GM21786 (cell line): Measurements from ENCODE around the gene VGLL1.

Source experiments
- ATAC-seq: cut with Tn5 transposase; IDR thresholded peaks from one replicate; pipeline ENCODE4 v1.9.1; 2021; ENCODE audit not compliant: unreplicated experiment

Gene VGLL1

GRCh38 chrX:136531951-136532350 is at the start of gene VGLL1:
VGLL1 (plus strand) TSS chrX:136532215; CDS start chrX:136536021, 3,806 bp downstream.
- ATAC-seq = no peak

GRCh38 chrX:136487647-136488046 is 44.4 kb upstream of the VGLL1 start, which contains the start of gene BRS3:
BRS3 (plus strand) TSS chrX:136487947; CDS start chrX:136488115, 168 bp downstream.
- no peak for ATAC-seq

GRCh38 chrX:136488706-136489105 is 43.3 kb upstream of the VGLL1 start:
- ATAC-seq = no peak

- ATAC-seq = no peak
These were observed 40.2 kb upstream of the VGLL1 start for GRCh38 chrX:136491832-136492231.

GRCh38 chrX:136493011-136493410 is 39.0 kb upstream of the VGLL1 start:
- ATAC-seq = no peak

- no peak for ATAC-seq
These were observed 37.0 kb upstream of the VGLL1 start for GRCh38 chrX:136495043-136495442.

GRCh38 chrX:136496186-136496763 is 35.7 kb upstream of the VGLL1 start:
- ATAC-seq = no peak

- ATAC-seq = peak; percentile 73
These were observed 35.1 kb upstream of the VGLL1 start for GRCh38 chrX:136496764-136497555.

GRCh38 chrX:136497556-136498052 is 34.4 kb upstream of the VGLL1 start, which contains the start of gene HTATSF1:
HTATSF1 (plus strand) TSS chrX:136497592; CDS start chrX:136497685, 93 bp downstream.
- ATAC-seq = peak; percentile 11

GRCh38 chrX:136519069-136519468 is 12.9 kb upstream of the VGLL1 start:
- no peak for ATAC-seq

- ATAC-seq = no peak
These were observed 8.2 kb upstream of the VGLL1 start for GRCh38 chrX:136523770-136524169.

- ATAC-seq = no peak
These were observed 6.0 kb upstream of the VGLL1 start for GRCh38 chrX:136525738-136526606.

GRCh38 chrX:136528645-136529315 is 3.2 kb upstream of the VGLL1 start:
- no peak for ATAC-seq

GRCh38 chrX:136529795-136530194 is 2.2 kb upstream of the VGLL1 start:
- ATAC-seq = no peak

GRCh38 chrX:136534131-136534530 is 2.1 kb downstream of the VGLL1 start:
- no peak for ATAC-seq

GRCh38 chrX:136538811-136539210 is 6.8 kb downstream of the VGLL1 start:
- no peak for ATAC-seq

GRCh38 chrX:136540226-136540625 is 8.2 kb downstream of the VGLL1 start:
- ATAC-seq = no peak

GRCh38 chrX:136541294-136541693 is 9.3 kb downstream of the VGLL1 start:
- ATAC-seq = no peak

GRCh38 chrX:136542281-136542680 is 10.3 kb downstream of the VGLL1 start:
- ATAC-seq = no peak

- no peak for ATAC-seq
These were observed 14.4 kb downstream of the VGLL1 start for GRCh38 chrX:136546371-136546781.

GRCh38 chrX:136549226-136549625 is 17.2 kb downstream of the VGLL1 start:
- no peak for ATAC-seq
